GM18498 (cell line): ENCODE results near the gene UBE2D2.

ENCODE experiments used
- ATAC-seq: cut with Tn5 transposase; IDR thresholded peaks from one replicate; pipeline ENCODE4 v1.9.1; 2021; ENCODE audit warnings: mild to moderate bottlenecking, moderate library complexity; ENCODE audit not compliant: unreplicated experiment

Gene UBE2D2

DNA sequence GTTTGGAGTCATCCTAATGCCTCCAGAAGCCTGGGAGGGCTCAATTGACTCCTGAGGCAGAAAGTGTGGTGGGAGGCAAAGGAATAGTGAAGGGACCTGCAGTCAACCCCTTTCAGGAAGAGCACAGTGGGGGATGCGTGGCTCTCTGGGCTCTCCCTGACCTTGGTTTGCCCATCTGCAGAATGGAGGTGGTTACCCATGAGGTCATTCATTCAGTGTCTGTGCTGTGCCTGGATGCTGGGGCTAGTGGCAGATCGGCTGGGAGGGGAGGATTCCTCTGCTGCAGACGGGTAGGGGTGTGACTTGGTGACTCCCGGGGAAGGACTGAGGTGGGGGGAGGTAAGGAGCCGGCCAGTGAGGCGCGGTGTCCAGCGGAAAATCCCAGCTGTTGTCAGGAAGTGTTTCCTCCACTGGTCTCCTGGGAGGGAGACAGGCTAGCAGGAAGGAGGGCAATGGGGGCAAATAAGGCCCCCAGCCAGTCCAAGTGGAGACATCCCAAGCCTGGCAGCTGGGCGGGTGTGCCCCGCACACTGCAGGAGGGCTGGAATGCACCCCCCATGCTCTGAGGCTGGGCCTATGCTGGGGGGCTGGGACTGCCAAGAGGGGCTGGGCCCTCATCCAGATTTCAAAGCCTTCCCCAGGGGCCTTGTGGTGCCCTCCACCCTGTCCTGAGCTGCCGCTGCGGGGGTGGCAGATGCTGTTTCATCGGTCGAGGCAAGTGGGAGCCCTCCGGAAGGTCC, 98.0 kb downstream of the UBE2D2 start:
- no peak for ATAC-seq

DNA sequence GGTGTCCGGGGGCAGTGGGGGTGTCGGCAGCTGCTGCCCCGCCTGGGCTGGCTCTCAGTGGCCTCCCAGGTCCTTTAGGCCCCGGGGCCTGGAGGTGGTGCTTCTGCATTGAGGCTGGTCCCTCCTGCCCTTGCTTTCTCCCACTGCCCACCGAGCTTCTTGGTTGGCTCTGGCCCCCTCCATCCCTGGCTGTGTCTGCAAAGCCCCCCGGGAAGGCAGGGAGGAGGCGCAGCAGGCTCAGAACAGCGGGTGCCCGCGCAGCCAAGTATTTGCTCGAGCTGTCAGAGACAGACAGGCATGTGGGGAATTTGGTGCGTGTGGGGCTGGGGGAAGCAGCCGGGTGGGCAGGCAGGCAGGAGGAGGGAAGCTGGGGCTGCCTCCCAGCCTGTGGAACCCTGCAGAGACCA, 98.6 kb downstream of the UBE2D2 start:
- ATAC-seq, result no peak

DNA sequence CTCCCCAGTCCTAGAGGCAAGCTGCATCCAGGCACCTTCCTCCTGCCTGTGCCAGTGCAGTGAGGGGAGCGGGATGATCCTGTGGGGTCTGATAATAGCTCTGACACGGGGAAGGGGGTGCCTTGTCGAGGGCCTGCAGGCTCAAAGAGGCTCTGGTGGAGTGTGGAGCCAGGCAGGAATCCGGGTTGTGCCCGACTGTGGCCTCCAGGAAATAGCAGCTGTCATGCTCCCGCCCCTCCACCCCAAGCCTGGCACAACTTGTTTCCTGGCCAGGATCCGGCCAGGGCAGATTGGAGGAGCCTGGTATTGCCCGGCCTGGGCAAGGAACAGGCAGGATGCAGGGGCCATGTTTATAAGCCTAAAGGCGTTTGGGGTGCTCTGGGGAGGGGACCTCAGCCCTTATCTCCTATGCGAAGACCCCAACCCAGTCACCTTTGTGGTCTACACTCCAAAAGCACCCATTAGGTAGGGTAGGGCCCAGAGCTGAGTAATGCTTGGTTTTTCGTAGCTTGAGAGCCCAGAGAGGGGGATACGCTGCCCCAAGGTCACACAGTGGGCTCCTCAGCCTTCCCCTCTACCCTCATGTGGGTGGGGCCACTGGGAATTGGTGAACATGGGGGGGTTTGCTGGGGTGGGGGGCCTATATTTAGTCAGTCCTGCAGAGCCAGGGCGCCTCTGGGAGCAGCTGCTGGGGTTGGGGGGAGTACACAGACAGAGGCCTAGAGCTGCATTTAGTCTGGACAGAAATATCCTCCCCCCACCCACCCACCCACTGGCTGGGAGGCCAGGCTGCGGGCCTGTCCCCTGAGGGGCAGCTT, 99.2 kb downstream of the UBE2D2 start:
- ATAC-seq, result no peak

DNA sequence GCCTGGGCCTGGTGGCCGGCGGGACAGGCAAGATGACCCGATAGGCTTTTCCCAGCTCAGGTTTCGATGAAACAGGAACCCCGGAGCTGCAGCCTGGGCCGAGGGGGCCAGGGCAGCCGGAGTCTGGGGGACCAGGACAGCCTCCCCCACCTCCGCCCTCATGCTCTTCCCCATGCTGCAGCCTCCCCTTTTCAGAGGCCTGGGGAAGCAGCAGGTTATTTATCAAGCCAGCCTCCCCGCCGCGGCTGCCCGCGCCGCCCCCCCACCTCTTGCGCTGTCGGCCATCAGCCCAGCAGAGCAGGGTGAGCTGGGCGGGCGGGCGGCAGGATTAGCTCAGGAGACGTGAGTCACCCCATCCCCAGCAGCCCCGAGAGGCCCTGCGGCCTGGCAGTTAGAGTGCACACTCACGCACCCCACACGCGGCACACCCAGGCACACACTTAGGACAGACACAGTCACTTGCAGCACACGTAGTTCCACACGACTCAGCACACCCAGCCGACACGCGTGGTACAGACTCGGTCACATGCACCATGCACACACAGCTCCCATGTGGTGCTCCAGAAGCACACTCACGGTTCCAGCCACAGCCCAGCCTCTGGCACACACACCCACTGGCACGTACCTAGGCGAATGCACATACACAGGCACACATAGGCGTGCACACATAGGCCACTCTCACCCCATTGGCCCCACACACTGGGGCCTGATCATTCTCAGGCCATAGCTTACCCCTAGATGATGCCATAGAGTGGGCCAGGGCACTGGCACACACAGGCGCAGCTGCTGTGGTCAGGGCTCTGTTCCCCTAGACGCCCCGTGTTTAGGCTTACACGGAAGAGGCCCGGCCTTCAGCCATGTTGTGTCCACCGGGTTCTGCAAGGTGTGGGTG, 100.0 kb downstream of the UBE2D2 start:
- ATAC-seq, result peak; percentile 25

DNA sequence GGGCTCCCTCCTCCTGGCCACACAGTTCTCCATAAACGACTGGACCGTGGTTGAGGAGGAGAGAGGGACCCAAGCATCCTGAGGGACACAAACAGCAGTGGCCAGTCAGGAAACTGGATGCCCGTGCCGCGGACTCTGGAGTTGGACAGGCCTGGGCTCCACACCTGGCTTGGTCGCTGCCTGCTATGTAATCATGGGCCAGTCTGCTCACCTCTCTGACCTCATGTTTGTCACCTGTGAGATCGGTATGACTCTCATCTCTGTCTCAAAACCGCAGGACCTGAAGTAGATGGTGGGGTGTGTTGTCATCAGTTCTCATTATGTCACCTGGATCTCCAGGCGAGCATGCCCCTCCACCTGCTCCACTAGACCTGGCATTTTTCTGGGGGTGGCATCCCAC, 101.5 kb downstream of the UBE2D2 start:
- no peak for ATAC-seq

DNA sequence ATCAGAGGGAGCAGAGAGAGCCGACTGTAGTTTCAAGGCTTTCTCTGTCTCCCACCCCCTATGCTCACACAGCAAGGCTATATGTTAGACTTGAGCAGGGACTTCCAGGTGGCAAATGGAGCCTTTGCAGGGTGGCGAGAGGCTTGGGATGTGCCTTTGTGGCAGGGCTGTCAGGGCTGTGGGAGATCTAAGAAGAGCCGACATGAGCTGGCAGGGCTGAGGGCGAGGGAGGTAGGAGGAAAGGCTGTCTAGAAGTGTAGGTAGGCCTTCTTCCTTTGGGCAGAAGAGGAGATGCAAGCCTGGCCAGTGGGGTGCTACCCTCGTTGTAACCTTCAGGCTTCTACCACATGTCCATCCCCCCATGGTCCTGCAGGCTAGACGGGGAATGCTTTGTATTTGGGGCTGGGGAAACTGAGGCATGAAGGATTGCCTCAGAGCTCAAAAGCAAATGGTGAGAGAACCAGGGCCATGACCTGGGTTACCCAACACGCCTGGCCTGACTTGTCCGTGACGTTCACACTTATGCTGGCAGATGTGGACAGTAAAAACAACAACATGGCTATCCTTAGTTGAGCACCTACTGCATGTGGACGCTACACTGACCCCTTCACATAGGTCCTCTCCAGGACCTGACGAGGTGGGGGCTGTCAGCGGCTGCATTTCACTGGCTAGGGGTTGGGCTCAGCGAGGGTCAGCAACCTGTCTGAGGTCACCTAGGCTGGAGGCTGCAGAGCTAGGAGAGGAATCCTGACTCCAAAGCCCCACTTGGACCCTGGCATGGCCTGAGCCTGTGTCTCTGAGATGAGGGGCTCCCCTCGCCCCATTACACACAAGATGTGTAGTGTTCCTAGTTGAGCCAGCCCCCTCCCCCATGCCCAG, 102.3 kb downstream of the UBE2D2 start:
- no peak for ATAC-seq

DNA sequence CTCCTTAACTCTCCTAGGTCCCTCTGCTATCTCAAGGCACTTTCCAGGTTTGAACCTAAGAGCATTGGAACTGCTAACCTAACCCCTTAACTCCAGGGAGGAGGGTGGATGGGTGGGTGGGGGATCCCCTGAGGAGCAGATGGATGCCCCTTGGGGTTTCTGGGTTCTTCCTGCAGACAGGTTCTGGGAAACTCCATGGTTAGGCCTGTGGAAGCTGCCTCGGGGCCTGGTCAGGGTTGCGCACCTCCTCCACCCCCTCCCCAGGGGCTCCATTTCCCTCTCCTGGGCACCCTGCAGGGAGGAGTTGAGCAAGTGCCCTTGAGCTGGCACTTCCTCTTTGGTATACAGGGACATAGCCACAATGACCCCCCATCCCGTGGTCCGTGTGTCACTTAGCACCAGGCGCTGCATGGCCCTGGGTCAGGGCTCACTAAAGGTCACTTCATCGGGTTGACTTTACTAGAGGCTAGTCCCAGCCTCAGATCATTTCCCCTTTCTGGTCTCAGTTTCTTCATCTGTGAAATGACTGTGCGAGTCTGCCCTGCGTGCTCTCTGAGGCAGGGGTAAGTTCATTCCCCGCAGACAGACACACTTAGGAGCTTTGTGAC, 103.1 kb downstream of the UBE2D2 start:
- ATAC-seq, result peak; percentile 40

DNA sequence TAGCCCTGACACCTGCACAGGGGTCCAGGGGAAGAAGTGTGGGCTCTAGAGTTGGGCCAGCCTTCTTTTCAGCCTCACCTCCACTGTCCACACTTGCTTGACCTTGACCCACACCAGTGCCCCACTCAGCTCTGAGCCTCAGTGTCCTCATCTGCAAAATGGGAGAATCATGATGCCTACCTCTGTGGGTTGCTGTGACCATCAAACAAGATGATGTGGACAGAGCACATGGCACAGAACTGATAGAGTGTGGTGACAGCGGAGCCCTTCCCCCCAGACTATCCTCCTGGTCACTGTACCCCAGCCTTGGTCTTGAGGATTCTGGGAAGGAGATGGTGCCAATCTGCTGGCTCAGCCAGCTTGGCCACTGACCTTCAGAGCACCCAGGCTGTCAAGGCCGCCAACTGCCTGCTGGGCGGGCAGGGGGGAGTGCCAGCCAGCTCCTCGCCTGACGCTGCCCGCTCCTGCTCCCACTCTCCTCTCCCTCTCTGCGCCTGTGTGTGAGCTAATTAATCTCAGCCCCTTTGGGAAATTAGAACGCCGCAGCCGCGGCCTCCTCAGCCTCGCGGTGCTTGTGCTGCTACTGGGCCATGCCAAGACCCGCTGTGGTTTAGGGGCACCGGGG, 103.7 kb downstream of the UBE2D2 start:
- ATAC-seq, result no peak

DNA sequence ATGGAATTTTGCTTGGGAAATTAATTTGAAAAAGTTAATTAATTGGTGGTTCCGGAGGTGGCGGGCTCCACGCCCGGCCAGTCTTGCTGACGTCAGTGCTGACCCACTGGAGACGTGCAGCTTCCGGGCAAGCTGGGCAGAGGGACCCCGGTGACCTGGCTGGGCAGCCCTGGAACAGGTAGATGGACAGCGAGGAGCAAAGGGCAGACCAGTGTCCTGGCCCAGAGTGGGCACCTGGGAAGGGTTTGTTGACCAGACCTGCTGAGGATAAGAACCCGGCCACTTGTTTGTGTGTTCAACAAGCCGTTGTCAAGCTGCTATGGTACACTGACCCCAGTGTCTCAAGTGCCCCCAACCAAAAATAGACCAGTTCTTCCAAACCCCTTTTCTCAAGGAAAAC, 104.5 kb downstream of the UBE2D2 start:
- ATAC-seq, result no peak

DNA sequence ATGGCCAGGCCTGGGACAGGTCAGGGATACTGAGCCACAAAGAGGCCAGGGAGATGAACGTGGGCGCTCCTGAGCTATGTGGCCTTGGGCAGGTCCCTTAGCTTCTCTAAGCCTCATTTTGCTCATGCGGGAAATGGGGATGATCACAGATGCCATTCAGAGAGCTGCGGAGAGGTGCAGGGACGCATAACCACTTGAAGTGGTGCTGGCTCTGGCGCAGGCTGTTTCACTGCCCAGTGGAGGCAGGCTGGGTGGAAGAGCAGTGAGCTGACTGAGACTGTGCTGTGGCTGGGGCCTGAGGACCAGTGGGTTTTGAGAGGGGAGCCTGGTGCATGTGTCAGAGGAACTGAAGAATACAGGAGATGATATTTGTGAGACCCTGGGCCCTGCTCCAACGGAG, 105.4 kb downstream of the UBE2D2 start:
- ATAC-seq, result no peak

DNA sequence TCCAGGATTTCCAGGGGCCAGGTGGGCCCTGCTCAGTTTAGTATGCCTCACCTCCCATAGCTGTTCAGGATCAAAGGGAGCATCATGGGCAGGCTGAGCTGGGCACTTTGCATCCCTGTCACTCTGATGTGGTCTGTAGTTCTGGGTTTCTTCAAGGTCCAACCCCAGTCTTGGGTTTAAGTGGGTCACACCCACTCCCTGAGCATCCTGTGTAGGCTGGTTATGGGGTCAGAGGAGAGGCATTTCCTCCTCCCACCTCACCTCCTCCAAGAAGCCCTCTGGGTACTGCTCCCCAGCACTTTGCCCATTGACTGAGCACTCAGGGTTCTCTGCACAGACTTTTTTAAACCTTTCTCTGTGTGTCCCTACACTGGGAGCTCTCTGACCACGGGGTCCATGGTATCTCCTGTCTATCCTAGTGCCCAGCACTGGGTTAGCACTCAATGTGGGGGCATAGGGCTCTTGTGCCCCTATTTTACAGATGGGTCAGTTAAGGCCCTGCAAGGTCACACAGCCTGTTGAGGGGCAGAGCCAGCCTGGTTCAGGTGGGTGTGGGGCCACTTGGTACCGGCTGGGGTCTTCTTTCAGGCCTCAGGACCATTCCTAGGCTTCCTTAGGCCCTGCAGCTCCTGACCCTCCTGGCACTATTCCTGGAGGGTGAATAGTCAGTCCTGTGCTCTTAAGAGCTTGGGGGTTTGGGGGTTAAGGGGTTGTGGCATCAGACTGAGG, 106.0 kb downstream of the UBE2D2 start:
- no peak for ATAC-seq

DNA sequence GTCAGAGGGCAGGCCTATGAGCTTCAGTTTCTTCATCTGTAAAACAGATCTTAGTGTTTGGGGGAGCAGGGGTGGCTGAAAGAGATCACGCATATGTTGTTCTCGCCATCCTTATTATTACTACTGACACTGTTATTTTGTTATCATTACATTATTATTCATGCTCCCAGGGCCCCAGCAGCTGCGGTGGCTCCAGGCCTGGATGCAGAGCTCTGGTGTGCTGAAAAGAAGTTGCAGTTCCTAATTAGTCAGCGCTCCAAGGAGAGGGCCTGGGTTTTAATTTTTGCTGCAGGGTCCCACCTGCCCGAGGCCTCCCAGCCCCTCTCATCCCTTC, 106.6 kb downstream of the UBE2D2 start:
- ATAC-seq, result no peak

DNA sequence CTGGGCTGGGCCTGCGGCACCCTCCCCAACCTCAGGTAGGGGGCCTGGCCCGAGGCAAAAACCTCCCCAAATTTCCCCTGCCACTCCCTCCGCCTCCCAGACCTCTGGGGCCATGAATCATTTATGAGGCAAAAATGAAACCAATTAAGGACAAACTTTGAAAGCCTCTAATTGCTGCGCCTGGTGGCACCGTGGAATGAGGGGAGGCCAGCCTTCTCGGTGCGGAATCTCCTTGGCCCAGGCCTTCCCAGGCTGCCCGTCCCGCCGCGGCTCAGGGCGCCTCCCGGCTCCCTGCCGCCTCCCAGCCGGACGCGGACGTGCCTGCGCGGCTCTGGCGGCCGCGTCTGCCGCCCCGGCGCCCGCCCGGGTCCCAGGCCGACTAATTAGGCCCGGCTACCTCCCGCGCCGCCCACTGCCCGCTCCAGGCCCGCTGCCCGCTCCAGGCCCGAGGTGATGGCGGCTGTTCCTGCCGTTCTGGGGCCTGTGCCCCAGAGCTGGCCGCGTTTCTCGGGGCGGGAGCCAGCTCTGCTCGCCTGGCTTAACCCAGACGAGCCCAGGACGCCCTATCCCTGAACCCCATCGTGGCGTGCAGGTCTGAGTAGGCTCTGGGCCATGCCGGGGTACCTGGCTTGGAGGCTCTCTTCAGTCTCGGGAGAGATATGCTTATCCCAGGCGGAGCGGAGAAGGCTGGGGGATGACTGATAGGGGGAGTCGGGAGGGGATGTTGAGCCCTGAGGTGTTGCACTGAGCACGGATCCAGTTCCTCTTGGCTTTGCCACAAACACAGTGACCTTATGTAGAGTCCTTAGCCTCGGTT, 107.1 kb downstream of the UBE2D2 start:
- no peak for ATAC-seq

DNA sequence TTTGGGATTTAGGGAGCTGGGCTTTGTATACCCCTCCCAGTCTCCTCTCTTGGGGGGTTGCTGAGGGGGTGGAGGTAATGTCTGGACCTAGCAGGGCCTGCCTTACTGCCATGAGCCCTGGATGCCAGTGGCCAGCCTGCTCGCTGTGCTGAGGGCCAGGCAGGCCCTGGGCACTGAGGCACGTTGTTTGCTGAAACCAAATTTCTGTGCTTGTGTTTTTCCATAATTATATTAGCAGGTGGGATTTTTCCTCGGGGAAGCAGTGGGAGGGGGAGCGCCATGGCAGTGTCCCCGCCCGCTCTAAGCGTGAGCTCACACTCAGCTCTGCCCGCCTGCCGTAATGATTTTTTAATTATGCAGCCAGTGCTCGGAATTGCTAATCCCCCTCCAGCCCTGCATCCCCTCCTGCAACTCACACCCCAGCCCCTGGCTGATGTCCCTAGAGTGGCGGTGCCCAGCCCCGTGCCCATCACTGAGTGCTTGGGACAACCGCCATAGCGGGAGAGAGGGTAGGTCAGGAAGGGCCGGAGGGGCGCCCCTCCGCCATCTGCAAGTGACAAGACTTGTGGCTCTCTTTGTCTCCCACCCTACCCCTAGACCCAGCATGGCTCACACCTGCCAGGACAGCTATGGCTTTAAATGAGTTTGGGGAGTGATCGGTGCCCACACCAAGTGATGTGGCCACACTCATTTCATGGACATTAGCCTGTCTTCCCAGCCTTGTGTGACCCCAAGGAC, 108.0 kb downstream of the UBE2D2 start:
- no peak for ATAC-seq

DNA sequence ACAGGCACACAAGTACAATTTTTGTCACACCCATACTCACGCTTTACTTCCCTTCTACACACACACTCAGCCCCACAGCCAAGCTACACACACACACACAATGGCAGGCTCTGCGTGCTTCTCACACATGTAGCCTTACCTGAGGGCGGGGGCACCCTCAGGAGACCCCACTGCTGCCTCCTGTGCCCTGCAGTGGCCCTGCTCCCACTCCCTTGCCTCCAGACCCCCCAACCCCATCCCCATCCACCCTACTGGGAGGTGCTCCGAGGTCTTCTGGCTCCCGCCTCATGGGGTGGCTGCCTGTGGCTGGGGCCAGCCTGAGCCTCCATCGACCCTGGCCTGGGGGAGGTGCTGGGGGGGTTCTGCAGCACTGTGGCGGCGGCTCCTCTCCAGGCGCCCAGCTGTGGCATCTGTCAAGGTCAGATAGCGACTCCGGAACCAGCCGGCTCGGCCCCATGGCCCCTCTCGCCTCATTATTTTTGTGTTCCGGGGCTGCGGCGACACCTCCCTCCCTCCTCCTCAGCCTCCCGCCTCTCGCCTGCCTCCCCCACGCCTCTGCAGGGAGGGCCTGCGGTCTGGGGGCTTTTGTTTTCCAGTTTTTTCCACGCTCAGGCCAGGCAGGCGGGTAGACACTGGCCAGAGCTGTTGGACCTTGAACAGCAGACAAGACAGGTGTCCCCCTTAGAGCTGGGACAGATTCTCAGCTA, 108.7 kb downstream of the UBE2D2 start:
- ATAC-seq, result peak; percentile 36

DNA sequence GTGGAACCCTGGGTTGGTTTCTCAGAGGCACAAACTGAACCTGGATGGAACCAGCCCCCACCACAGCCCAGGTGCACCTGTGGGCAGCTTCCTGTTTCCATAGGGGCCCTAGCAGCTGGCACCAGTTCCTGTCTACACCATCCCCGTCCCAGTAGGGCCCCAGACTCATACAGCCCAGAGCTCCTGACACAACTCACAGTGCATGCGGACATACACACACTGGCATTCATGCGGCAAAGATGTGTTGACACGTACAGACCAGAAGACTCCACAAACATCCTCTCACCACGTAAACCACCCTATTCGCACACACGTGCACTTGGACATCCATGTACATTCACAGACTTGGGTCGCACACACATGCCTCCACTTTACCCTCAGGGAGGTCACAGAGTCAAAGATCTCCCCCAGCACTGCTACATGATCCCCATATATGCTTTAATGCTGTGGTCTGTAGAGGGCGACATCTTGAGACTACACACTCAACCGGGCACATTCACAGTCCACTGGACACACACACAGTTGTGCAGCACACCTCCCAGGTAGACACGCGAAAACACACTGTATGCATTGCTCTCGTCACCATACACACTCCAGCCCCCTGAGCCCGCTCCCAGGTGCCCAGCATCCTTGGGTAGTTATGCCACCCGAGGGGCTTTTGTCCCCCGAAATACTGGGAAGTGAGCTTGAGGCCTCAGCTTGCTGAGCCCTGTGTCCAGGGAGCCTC, 109.4 kb downstream of the UBE2D2 start:
- peak; percentile 57 for ATAC-seq
